NAMALWA (cell line): ENCODE data around the gene IL36B.

Experiments
- DNase-seq: peaks from one replicate; pipeline ENCODE4 v3.0.0-alpha.2; 2015; ENCODE audit warnings: low spot score

The IL36B gene

DNA sequence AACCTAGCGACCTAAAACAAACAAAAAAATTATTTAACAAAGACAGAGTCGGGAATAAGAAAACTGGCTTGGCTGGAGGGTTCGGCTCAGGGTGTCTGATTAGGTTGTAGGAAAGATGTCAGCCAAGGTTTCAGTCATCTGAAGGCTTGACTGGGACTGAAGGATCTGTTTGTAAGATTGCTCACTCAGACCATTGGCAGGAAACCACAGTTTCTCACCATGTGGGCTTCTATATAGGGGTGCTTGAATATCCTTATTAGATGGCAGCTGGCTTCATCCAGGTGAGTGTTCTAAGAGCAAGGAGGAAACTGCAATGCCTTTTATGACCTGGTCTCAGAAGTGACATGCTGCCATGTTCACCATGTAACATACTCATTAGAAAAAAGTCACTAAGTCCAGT, 999 bp upstream of the IL36B start:
- no peak for DNase-seq

DNA sequence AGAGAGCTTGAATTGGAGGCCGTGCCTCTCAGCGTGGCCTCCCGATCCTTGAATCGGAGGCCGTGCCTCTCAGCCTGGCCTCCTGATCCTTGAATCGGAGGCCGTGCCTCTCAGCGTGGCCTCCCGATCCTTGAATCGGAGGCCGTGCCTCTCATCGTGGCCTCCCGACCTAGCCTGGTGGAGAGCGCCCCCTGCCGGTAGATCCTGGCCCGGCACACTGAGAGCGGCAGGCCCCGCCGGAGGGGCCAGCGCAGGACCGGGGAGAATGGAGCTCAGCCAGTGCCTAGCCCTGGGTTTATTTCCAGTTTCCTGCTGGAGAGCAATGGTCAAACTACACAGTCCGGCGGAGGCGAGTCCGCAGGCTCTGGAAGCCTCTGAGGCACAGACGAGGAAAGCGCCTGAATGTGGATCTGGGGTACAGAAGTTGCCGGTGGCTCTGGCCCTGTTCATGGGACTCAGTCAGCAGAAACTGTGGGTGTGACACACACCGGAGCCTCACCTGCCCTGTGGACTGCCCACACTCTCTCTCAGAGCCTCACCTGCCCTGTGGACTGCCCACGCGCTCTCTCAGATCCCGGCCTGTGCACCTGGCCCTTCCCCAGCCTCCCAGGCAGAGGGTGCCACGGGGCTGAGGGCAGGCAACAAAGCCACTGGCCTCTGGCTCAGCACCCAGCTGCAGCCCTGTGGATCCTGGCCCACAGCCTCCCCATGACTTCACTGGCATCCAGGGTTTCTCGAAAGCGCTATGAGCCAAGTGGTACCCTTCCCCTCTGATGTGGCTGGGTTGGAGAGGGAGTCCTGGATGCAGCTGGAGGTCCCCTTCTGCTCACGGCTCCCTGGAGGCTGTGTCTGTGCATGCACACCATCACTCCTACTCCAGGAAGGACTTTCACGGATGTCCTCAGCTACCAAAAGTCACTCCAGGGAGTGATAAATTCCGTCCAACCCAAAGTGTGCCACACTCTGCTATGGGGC, 1.5 kb downstream of the IL36B start:
- no peak for DNase-seq

DNA sequence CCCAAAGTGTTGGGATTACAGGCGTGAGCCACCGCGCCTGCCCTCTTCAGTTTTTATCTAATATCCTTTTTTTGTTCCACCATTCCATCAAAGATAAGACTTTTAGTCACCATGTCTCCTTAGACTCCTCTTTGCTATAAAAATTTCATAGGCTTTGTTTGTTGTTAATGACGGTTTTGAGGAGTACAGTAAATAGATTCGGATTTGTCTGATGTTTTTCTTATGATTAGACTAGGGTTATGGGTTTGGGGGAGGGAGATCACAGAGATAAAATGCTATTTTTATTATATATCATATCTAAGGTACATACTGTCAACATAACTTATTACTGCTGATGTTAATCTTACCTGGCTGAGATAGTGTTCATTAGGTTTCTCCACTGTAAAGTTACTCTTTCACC, 6.2 kb downstream of the IL36B start:
- no peak for DNase-seq

DNA sequence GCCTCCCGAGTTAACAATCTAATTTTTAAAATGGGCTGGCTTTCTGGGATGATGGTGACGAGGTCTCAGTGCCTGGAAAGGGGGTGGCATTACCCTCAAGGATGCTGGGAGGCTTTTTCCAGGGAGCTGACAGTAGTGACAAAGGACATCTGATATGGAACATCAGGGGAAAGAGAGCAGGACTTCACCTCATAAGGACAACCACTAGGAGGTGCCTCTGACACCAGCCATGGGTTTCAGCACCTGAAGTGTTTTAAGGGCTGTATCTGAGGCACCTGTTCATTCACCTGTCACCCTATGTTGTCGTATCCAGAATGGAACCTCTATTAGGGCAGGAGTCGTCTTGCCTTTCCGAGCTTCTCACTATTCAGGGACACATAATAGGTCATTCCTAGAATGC, 10.8 kb downstream of the IL36B start:
- peak; percentile 6 for DNase-seq

DNA sequence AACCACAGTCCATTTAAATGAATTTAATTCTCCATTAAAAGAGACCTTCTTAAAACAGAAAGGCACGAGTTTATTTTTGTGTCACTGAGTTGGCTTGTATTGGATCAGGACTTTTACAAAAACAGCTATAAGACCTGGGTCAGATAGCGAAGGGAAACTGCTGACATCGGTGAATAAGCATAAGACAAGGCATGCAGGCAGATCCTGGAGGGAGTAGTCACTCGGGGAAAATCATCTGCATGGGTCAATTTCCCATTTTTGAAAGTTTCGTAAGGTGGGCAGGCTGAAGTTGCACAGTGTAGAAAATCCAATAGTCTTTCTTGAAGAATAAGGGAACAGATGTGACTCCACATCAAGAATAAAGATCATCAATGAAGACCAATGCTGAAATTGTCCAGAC, 12.9 kb downstream of the IL36B start:
- DNase-seq = no peak

DNA sequence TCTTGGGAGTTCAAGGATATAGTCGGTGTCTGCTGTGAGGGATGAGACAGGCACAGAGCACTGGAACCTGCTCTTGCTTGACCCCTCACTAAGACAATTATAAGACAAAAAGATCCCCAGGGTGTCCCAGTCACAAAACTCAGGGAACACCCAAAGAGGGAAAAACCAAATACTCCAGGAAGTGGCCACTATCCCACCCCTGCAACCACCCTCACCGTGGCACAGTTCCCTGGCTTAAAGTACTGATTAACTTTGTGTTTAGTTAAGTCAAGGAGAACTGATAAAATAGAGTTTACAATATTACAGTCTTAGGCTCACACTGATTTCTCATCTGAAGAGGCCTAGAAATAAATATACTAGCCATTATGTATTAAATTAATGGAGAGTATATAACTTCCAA, 13.5 kb downstream of the IL36B start:
- DNase-seq = no peak

DNA sequence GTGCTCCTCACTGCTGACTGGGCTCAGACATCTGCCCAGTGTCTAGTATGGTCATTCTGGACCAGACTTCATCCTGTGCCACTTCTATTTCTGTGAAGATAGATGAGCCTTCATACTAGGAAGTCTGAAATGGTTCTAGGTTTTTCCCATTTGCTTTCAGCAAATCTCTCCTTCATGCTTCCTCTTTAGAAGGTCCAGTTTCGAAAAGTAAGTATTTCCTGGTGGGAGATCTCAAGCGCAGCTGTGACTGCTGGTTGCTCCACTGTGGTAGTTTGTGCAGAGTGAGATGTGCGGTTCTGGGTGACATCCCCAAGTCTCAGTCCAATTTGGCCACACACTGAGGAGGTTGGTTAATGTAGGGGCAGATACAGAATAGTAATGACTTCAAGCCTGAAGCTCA, 14.4 kb downstream of the IL36B start:
- DNase-seq = no peak

DNA sequence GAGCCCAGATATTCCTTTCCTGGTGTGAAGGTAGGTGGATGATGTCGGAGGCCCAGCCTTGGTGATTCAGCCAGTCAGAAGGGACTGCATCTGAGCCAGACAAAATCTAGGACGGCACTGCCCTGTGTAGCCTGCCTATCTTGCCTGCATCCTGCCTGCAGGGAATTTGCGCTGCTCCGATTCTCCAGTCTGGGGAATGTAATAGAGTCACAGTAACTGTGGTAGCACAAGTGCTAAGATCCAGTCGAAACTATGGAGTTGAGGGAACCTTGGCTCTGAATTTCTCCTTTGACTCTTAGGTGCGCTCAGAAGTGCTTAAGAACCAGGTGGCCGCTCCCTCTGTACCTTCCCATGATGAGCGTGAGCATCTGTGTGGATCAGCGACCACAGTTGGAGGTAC, 15.9 kb downstream of the IL36B start:
- no peak for DNase-seq

DNA sequence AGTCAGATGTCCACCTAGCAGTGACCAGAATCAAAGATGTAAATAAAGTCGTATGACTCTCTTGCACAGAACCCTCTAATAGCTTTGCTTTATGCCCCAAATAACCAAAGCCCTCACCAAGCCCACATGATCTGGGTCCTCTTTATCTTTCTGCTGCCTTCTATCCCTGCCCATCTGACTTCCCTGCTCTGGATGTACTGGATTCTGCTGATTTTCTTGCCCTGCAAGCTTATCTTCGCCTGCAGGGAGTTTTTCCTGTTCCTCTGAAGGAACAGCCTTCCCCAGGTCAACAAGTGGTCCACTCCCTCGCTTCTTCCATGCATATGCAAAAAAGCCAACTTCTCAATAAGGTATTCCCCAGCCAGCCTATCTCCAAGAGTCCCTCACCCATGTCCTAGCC, 18.7 kb downstream of the IL36B start:
- no peak for DNase-seq

DNA sequence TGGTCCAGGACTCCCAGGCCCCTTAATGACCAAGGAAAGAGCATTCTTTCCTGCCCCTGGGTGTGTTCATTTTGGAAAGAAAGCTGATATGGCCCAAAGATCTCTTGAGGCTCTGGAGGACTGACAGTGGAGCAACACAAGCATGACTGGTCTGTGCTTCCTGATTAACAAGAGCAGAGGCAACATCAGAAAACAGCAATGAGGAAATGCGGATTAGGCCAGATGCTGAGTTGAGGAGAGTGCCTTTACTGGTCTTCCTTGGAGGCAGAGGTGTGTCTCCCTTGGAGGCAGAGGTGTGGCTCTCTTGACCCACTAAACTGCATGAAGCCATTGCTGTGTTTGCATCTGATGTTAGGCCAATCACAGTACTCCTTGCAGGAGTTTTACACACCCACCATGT, 19.9 kb downstream of the IL36B start:
- DNase-seq = no peak

DNA sequence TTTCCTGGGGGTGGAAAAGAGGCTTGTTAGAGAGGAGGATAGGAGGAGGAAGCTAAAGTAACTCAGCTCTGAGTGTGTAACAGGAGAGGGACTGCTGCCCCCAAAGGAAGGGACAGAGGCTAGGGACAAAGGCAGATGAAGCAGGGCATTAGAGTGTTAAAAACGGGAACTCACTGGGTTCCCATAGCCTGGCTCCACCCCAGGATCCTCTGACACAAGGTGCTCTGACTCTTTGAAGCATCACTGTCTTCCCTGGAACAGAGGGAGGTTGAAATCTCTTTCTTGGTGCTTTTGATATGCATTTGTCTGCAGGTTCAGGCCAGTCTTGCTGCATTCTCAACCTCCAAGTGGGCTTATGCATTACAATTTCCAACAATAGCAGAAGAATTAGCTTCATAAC, 24.6 kb downstream of the IL36B start:
- no peak for DNase-seq

DNA sequence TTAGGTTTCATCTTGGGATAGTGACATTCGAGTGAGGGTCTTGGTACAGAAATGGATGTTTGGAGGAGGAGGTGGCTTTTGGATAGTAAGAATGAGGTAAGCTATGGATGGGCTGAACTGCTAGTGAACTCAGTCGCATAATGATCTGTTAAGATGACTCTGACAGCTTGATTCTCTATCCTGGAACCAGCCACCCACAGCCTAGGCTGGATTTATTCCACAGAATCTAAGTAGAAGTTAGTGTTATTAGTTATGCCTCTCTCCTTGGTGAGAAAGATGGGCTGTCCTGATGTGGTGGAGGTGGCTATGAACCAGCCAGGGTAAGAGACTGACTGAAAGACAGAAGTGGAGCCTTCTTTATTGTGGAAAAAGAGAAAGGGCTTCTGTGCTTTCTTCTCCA, 25.0 kb downstream of the IL36B start:
- DNase-seq = no peak

DNA sequence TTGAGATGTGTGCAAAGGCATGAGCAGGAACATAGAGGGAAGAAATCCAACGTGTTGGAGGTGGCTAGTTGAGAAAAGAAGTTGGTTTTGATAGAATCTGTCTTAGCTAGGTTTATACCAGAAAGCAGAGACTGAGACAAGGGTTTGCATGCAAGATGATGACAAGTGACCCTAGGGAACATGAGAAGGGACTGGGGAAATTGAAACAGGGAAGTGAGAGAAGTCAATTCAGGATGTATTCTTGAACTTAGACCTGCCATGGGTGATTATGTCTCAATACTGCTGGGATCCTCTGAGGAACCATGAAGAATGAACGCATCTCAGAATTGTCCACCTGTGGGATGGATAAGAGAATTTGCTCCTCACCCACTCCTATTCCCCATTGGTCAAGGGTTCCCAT, 26.9 kb downstream of the IL36B start:
- DNase-seq = no peak

DNA sequence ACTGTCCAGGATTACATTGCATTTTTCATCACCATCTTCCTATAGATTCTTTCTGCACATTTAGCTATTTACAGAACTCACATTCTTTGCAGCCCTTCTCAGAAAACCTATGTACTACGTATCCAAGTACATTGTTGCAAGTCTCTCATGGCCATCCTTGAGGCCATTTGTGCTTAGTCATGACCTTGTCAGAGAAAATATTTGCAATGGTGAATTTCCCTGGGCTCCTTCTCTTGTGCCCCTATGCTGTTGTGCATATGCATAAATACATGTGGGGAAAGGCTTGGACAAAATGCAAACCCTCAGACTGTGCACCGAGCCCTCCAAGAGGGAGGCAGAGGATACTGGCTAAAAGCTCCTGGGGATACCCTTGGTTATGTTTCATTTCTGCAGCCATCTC, 27.9 kb downstream of the IL36B start:
- no peak for DNase-seq

DNA sequence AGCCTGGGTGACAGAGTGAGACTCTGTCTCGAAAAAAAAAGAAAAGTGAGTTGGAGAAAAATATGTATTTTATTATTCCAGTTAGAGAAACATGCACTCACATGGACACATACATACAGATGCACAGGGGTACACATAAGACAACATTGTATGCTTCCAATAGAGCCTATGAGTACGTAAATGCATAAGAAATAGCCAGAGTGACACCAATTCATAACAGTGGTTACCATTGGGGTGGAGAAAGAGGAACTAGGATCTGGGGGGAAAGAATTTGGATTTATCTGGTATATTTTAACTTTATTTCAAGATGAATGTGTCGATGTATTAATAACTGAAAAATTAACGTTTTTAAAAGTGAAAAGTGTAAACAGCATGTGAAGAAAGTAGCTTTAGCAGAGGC, 31.4 kb downstream of the IL36B start:
- no peak for DNase-seq

DNA sequence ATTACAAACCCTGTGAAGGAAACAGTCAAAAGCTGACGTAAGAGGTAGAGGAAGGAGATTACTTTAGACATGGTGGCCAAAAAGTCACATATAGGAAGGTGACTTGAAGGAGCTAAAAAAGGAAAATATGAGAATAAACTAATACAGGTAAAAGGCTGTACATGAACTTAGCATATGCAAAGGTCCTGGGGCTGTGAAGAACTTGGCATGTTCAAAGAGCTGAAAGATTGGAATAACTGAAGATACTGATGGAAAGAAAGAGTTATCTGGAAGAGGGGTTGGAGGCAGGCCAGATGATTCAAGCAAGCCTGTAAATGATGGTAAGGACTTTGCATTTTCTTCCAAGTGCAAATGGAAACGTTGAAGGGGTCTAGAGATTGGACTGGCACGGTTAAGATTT, 34.2 kb downstream of the IL36B start:
- DNase-seq = no peak

DNA sequence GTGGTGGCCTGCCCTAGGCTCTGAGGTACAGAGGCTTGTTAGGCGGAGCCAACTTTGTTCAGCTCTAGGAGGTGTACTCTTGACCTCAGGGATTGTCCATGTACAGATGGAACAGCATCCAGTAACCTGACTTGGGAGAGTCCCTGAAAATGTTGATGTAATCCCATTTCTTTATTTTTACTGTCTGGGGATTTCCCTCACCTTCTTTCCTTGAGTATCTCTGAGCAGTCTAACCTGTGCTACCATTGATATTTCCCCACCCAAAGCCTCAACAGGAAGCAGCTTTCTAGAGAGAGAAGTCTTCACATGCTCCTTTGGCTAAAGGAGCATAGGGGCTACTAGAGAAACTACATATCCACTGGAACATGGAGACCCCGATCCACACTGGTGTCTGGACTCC, 37.0 kb downstream of the IL36B start:
- no peak for DNase-seq

DNA sequence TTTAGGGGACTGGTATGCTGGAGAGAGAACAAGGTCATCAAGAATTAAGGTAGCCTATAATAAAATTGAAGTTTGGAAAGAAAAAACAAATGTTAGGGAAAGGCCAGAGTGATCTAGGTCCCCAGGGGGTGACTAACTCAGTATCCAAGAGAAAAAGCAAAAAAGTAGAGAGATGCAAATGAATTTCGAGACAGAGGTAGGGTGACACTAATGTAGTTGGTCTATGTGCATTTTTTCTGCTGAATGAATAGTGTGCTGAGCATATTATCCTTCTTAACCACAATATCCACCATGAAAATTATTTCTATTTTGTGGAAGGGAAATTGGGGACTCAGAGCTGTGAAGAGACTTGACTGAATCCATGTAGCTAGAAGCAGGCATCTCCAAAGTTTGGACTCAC, 37.6 kb downstream of the IL36B start:
- no peak for DNase-seq

DNA sequence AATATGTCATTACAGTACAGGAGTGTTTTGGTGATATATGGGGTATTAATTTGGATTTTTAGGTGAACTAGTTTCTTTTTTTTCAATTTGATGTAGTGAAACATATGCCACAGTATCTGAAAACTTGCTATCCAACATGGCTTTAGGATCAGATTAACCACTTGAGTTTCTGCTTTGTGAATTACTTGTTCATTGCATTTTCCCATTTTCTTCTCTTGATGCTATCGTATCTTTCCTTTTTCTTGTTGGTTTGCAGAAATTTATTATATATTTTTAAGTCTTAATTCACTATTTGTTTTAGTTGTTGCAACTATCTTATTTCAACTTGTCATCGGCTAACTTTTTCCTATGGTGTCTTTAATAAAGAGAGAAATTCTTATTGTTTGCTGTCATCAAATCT, 38.6 kb downstream of the IL36B start:
- no peak for DNase-seq

DNA sequence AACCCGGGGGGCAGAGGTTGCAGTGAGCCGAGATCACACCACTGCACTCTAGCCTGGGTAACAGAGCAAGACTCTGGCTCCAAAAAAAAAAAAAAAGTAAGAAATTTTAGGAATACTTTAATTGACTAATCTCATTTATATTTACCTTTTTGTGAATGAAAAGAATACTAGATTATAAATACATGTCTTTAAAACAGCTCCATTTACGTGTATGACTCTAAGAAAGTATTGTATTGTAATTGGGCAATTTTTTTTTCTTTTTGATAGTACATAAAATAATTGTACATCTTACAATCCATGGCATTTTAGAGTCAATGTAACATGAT, 39.4 kb downstream of the IL36B start:
- no peak for DNase-seq

DNA sequence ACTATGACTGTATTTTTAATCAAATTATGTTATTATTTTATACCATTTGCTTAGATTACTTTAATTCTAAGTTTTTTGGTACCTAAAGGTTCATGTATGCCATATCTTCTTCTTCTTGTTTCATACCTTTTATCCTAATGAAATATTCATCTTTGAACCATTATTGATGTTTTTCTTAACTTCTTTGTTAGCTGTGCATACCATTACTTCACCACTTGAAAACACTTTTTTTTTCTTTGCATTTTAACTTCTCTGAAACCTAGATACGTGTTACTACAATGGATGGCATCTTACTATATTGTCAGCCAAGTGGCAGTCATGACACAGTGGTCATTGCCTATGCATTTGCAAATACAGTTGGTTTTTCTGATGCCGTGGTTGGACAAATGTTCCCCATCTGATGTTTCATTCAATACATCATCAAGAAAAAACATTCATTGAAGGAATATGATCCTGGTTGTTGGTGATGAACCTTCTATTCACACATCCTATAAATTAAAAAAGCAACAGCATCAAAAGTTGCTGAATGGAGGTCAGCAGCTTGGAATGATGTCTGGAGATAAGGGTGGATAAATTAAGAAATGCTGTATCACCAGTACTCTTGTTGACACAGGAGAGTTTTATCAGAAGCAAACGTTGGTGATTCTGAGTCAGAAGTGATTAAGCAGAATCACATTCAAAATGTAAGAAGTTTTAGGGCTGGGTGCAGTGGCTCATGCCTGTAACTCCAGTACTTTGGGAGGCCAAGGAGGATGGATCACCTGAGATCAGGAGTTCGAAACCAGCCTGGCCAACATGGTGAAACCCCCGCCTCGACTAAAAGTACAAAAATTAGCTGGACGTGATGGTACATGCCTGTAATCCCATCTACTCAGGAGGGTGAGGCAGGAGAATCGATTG, 40.0 kb downstream of the IL36B start:
- no peak for DNase-seq

DNA sequence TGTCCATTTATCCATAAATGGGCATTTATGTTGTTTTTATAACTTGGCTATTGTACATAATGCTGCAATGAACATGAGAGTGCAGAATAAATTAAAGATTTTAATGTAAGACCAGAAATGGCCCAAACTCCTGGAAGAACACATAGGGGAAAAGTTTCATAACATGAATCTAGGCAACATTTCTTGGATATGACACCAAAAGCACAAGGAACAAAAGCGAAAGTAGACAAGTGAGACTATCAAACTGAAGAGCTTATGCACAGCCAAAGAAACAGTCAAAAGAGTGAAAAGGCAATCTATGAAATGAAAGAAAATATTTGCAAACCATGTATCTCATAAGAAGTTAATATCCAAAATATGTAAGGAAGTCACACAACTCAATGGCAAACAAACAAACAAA, 41.6 kb downstream of the IL36B start:
- DNase-seq = no peak

DNA sequence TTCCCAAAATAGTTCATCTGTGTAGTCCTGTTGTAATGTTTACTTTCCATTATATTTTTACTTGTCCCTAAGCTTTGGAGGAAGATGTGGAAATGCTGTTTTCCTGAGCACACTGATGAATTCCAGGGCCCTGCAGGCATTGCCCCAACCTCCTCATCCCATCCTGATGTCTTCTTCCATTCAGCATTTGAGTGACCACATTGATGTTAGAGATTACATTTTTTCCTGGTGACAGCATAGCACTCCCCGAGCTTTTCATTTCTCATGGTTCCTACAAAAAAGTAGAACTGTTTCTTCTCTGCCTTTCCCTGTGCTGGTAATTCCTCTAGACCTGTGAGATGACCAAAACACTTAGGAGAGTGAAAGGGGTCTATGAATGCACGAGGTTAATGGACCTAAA, 42.6 kb downstream of the IL36B start:
- DNase-seq = no peak
